ENCODE results near the gene FAM20B.
"Not testable (repeated sequence)": the region's sequence is repeated elsewhere in the genome, so short reads cannot be mapped to it uniquely, and the experiment has no call there.

Gene FAM20B

GRCh38 chr1:179034720-179035119 lies 9.0 kb downstream of the FAM20B start:
- no peaks in the 10 kb centered on the region for H3K27me3 ChIP-seq (replicated peaks; ENCODE audit: control insufficient read depth, insufficient read depth, low read length, poor library complexity, severe bottlenecking)
- H3K27ac ChIP-seq (ENCODE audit: insufficient read depth, low read length, poor library complexity, severe bottlenecking), result no peak overlapping the region
- DNase-seq, result no peak
- H3K36me3 ChIP-seq (ENCODE audit: control insufficient read depth, insufficient read depth, low read length), result no peaks in the 10 kb centered on the region
- peaks cover 8% of the 10 kb centered on the region for H3K4me1 ChIP-seq (ENCODE audit: control insufficient read depth, insufficient read depth, low read length, poor library complexity, severe bottlenecking)
- H3K9me3 ChIP-seq (ENCODE audit: control insufficient read depth, low read length), result no peaks in the 10 kb centered on the region
- H3K4me3 ChIP-seq (ENCODE audit: insufficient read depth, low read depth, low read length, poor library complexity, severe bottlenecking), result no peak overlapping the region

- Histone ChIP-seq H3K27me3 (replicated peaks; ENCODE audit: control insufficient read depth, insufficient read depth, low read length, poor library complexity, severe bottlenecking) (no peaks in the 10 kb centered on the region), H3K4me1 (ENCODE audit: control insufficient read depth, insufficient read depth, low read length, poor library complexity, severe bottlenecking) (peaks cover 8% of the 10 kb centered on the region), H3K9me3 (ENCODE audit: control insufficient read depth, low read length) (no peaks in the 10 kb centered on the region), H3K4me3 (ENCODE audit: insufficient read depth, low read depth, low read length, poor library complexity, severe bottlenecking) (no peak overlapping the region), H3K27ac (ENCODE audit: insufficient read depth, low read length, poor library complexity, severe bottlenecking) (no peak overlapping the region), H3K36me3 (ENCODE audit: control insufficient read depth, insufficient read depth, low read length) (no peaks in the 10 kb centered on the region)
- DNase-seq, result no peak
Measured at GRCh38 chr1:179036844-179037465, 11.3 kb downstream of the FAM20B start.

GRCh38 chr1:179038528-179039281 lies 13.0 kb downstream of the FAM20B start:
- no peaks in the 10 kb centered on the region for H3K9me3 ChIP-seq (ENCODE audit: control insufficient read depth, low read length)
- peaks cover 7% of the 10 kb centered on the region for H3K4me1 ChIP-seq (ENCODE audit: control insufficient read depth, insufficient read depth, low read length, poor library complexity, severe bottlenecking)
- no peaks in the 10 kb centered on the region for H3K36me3 ChIP-seq (ENCODE audit: control insufficient read depth, insufficient read depth, low read length)
- H3K27me3 ChIP-seq (replicated peaks; ENCODE audit: control insufficient read depth, insufficient read depth, low read length, poor library complexity, severe bottlenecking), result no peaks in the 10 kb centered on the region
- H3K27ac ChIP-seq (ENCODE audit: insufficient read depth, low read length, poor library complexity, severe bottlenecking), result no peak overlapping the region
- no peak overlapping the region for H3K4me3 ChIP-seq (ENCODE audit: insufficient read depth, low read depth, low read length, poor library complexity, severe bottlenecking)
- DNase-seq, result no peak

DNA sequence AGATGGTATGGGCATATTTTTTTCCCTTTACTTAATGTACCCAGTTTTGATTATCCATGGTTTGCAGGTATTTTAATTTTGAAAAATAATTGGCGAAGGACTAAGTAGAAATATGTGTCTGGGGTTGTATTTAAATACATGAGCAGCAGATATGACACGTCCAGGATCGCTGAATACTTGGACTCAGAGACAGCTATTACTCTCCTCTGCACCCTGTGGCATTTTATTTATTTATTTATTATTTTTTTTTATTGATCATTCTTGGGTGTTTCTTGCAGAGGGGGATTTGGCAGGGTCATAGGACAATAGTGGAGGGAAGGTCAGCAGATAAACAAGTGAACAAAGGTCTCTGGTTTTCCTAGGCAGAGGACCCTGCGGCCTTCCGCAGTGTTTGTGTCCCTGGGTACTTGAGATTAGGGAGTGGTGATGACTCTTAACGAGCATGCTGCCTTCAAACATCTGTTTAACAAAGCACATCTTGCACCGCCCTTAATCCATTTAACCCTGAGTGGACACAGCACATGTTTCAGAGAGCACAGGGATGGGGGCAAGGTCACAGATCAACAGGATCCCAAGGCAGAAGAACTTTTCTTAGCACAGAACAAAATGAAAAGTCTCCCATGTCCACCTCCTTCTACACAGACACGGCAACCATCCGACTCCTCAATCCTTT lies 13.9 kb downstream of the FAM20B start:
- not testable (repeated sequence) for H3K9me3 ChIP-seq (ENCODE audit: control insufficient read depth, low read length); H3K4me3 ChIP-seq (ENCODE audit: insufficient read depth, low read depth, low read length, poor library complexity, severe bottlenecking); H3K36me3 ChIP-seq (ENCODE audit: control insufficient read depth, insufficient read depth, low read length); H3K27ac ChIP-seq (ENCODE audit: insufficient read depth, low read length, poor library complexity, severe bottlenecking); H3K27me3 ChIP-seq (replicated peaks; ENCODE audit: control insufficient read depth, insufficient read depth, low read length, poor library complexity, severe bottlenecking); DNase-seq; H3K4me1 ChIP-seq (ENCODE audit: control insufficient read depth, insufficient read depth, low read length, poor library complexity, severe bottlenecking)

DNA sequence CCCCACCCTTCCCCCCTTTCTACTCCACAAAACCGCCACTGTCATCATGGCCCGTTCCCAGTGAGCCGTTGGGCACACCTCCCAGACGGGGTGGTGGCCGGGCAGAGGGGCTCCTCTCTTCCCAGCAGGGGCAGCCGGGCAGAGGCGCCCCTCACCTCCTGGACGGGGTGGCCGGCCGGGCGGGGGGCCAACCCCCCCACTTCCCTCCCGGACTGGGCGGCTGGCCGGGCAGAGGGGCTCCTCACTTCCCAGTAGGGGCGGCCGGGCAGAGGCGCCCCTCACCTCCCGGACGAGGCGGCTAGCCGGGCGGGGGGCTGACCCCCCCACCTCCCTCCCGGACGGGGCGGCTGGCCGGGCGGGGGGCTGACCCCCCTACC lies 14.5 kb downstream of the FAM20B start:
- H3K27me3 ChIP-seq (replicated peaks; ENCODE audit: control insufficient read depth, insufficient read depth, low read length, poor library complexity, severe bottlenecking); DNase-seq; H3K4me3 ChIP-seq (ENCODE audit: insufficient read depth, low read depth, low read length, poor library complexity, severe bottlenecking); H3K36me3 ChIP-seq (ENCODE audit: control insufficient read depth, insufficient read depth, low read length); H3K9me3 ChIP-seq (ENCODE audit: control insufficient read depth, low read length); H3K4me1 ChIP-seq (ENCODE audit: control insufficient read depth, insufficient read depth, low read length, poor library complexity, severe bottlenecking); H3K27ac ChIP-seq (ENCODE audit: insufficient read depth, low read length, poor library complexity, severe bottlenecking): not testable (repeated sequence)

DNA sequence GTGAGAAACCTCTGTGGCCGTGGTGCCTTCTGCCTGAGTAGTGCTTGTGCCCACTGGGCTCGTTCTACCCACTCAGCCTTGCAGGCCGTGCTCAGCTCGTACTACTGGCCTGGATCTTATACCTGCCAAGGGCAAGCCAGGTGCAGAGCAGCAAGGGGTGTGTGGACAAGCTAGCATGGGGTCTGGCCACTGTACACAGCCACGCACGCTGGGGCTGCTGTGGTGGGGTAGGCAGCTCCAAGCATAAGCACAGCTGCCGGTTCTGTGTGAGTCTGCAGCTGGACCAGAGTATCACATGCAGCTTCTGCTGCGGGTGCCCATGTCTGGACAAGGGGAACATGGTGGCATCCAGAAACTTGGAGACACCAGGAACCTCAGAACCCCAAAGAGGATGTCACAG lies 16.4 kb downstream of the FAM20B start:
- DNase-seq, result no peak
- Histone ChIP-seq H3K27me3 (replicated peaks; ENCODE audit: control insufficient read depth, insufficient read depth, low read length, poor library complexity, severe bottlenecking) (no peaks in the 10 kb centered on the region), H3K36me3 (ENCODE audit: control insufficient read depth, insufficient read depth, low read length) (no peaks in the 10 kb centered on the region), H3K9me3 (ENCODE audit: control insufficient read depth, low read length) (no peaks in the 10 kb centered on the region), H3K27ac (ENCODE audit: insufficient read depth, low read length, poor library complexity, severe bottlenecking) (no peak overlapping the region), H3K4me3 (ENCODE audit: insufficient read depth, low read depth, low read length, poor library complexity, severe bottlenecking) (no peak overlapping the region), H3K4me1 (ENCODE audit: control insufficient read depth, insufficient read depth, low read length, poor library complexity, severe bottlenecking) (no peaks in the 10 kb centered on the region)

GRCh38 chr1:179042700-179043099 lies 17.0 kb downstream of the FAM20B start:
- H3K27me3 ChIP-seq (replicated peaks; ENCODE audit: control insufficient read depth, insufficient read depth, low read length, poor library complexity, severe bottlenecking), result no peaks in the 10 kb centered on the region
- H3K36me3 ChIP-seq (ENCODE audit: control insufficient read depth, insufficient read depth, low read length), result no peaks in the 10 kb centered on the region
- no peaks in the 10 kb centered on the region for H3K4me1 ChIP-seq (ENCODE audit: control insufficient read depth, insufficient read depth, low read length, poor library complexity, severe bottlenecking)
- H3K9me3 ChIP-seq (ENCODE audit: control insufficient read depth, low read length), result no peaks in the 10 kb centered on the region
- H3K27ac ChIP-seq (ENCODE audit: insufficient read depth, low read length, poor library complexity, severe bottlenecking), result no peak overlapping the region
- no peak overlapping the region for H3K4me3 ChIP-seq (ENCODE audit: insufficient read depth, low read depth, low read length, poor library complexity, severe bottlenecking)
- DNase-seq, result no peak

DNA sequence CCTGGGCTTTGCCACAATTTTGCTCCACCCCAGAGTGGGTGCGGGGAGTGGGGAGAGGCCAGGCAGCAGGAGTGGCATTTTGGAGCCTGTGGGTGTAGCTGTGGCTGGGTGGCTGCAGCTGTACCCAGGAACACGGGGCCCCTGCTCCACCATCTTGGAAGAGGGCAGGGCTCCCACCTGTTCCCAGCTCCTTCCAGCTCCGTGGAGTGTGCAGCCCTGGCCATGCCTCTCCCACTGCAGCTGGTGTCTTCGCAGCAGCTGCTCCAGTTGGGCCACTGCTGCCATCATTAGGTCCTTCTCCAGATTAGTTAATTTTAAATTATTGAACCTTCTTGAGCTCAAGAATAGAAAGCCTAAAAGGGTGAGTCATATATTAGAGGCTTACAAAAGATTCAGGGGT lies 17.6 kb downstream of the FAM20B start:
- no peaks in the 10 kb centered on the region for H3K4me1 ChIP-seq (ENCODE audit: control insufficient read depth, insufficient read depth, low read length, poor library complexity, severe bottlenecking)
- no peaks in the 10 kb centered on the region for H3K36me3 ChIP-seq (ENCODE audit: control insufficient read depth, insufficient read depth, low read length)
- no peaks in the 10 kb centered on the region for H3K9me3 ChIP-seq (ENCODE audit: control insufficient read depth, low read length)
- no peak overlapping the region for H3K27ac ChIP-seq (ENCODE audit: insufficient read depth, low read length, poor library complexity, severe bottlenecking)
- H3K27me3 ChIP-seq (replicated peaks; ENCODE audit: control insufficient read depth, insufficient read depth, low read length, poor library complexity, severe bottlenecking), result no peaks in the 10 kb centered on the region
- H3K4me3 ChIP-seq (ENCODE audit: insufficient read depth, low read depth, low read length, poor library complexity, severe bottlenecking), result no peak overlapping the region
- no peak for DNase-seq

DNA sequence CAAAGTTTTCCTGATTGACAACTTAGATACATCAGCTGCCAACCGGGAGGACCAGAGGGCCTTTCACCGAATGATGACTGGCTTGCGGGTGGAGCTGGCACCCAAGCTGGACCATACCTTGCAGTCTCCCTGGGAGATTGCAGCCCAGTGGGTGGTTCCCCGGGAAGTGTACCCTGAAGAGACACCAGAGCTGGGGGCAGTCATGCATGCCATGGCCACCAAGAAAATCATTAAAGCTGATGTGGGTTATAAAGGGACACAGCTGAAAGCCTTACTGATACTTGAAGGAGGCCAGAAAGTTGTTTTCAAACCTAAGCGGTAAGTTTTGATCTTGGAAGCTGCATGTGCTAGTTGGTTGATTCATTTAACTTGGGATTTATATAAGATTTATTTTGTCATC lies 18.2 kb downstream of the FAM20B start:
- Histone ChIP-seq H3K27ac (ENCODE audit: insufficient read depth, low read length, poor library complexity, severe bottlenecking) (no peak overlapping the region), H3K9me3 (ENCODE audit: control insufficient read depth, low read length) (no peaks in the 10 kb centered on the region), H3K36me3 (ENCODE audit: control insufficient read depth, insufficient read depth, low read length) (no peaks in the 10 kb centered on the region), H3K27me3 (replicated peaks; ENCODE audit: control insufficient read depth, insufficient read depth, low read length, poor library complexity, severe bottlenecking) (no peaks in the 10 kb centered on the region), H3K4me3 (ENCODE audit: insufficient read depth, low read depth, low read length, poor library complexity, severe bottlenecking) (no peak overlapping the region), H3K4me1 (ENCODE audit: control insufficient read depth, insufficient read depth, low read length, poor library complexity, severe bottlenecking) (no peaks in the 10 kb centered on the region)
- DNase-seq, result no peak
